ENCODE measurements around the gene KIRREL3. TPM values are rescaled to one million over a fixed set of nuclear protein-coding genes. Genes with fewer than 3 reads are reported as not detected.

Gene KIRREL3
- total and polyA plus RNA-seq, 2 of the 8 experiments (the other 6 are each of a cell fraction or from before 2014, with no cell fraction given), result 0.29 to 0.32 TPM

DNA sequence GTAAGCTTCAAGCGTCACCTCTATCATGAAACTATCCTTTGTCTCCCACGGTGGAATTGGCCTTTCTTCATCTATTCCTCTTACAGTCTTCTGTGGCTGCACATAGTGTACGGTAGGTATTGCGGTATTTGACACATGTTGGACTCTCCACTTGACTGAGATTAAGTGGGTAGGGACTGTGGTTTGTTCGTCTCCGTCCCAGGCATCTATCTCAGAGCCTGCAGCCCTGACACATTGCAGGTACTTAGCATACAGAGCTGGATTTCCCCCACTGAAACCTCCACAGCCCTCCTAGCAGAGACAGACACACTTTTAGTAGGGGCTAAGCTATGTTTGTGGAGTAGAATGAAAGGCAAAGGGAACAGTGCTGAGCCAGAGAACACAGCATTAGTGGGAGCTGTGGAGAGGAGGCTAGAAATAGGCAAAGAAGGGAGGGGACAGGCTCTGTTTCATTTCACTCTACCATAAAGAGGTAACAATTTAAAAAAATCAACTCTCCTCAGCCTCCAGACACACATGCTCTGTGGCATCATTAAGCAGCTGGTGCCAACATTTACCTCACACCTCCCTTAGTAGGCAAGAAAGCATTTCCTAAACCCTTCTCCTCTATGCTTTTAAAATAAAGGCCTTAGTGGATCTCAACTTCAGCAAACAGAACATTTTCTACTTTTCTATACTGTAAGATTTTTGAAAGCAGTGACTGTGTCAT, 277.5 kb downstream of the KIRREL3 start:
- Histone ChIP-seq H3K27ac (ENCODE audit: low read depth, low read length) (no peak overlapping the region), H3K4ac (replicated peaks; ENCODE audit: insufficient read length, low read depth, low read length) (no peak overlapping the region), H3K4me1 (replicated peaks in 1 of 4; ENCODE audit: control insufficient read depth in 3 of 4, insufficient read depth in 4 of 4, low read length in 3 of 4) (no peaks in the 10 kb centered on the region), H3K56ac (replicated peaks; ENCODE audit: insufficient read length, low read depth, low read length) (no peak overlapping the region), H3K27me3 (replicated peaks in 1 of 4; ENCODE audit: control insufficient read depth in 3 of 4, extremely low read depth in 1 of 4, insufficient read depth in 3 of 4, low read length in 3 of 4) (no peaks in the 10 kb centered on the region), H2BK20ac (ENCODE audit: low read length) (no peak overlapping the region), H3K18ac (ENCODE audit: extremely low read depth, low read length) (no peak overlapping the region), H2BK5ac (ENCODE audit: low read depth, low read length) (no peak overlapping the region), H3K79me2 (ENCODE audit: control insufficient read depth in 1 of 2, insufficient read depth in 2 of 2, low read length in 2 of 2) (no peaks in the 10 kb centered on the region), H3K79me1 (ENCODE audit: low read depth, low read length) (no peaks in the 10 kb centered on the region), H3K9me3 (ENCODE audit: insufficient read depth in 2 of 2, low read depth in 1 of 2, low read length in 1 of 2) (no peaks in the 10 kb centered on the region), H2BK120ac (replicated peaks; ENCODE audit: low read depth, low read length) (no peak overlapping the region), H4K5ac (ENCODE audit: insufficient read length, low read depth, low read length) (no peak overlapping the region), H2BK15ac (ENCODE audit: low read length) (no peak overlapping the region), H4K91ac (replicated peaks; ENCODE audit: insufficient read length, low read length) (no peak overlapping the region), H3K36me3 (ENCODE audit: control insufficient read depth in 2 of 4, insufficient read depth in 4 of 4, low read length in 3 of 4) (no peaks in the 10 kb centered on the region), H3K4me2 (ENCODE audit: insufficient read depth in 1 of 2, low read depth in 2 of 2, low read length in 2 of 2) (no peak overlapping the region), H3K23ac (ENCODE audit: insufficient read length) (no peak overlapping the region), H3K9ac (replicated peaks in 1 of 4; ENCODE audit: extremely low read depth in 1 of 4, low read depth in 3 of 4, low read length in 3 of 4) (no peak overlapping the region), H4K20me1 (replicated peaks in 1 of 2; ENCODE audit: control insufficient read depth in 1 of 2, insufficient read depth in 2 of 2, low read length in 2 of 2) (no peaks in the 10 kb centered on the region), H2BK12ac (ENCODE audit: low read depth, low read length) (no peak overlapping the region), H2AFZ (ENCODE audit: low read length) (no peak overlapping the region), H3K23me2 (ENCODE audit: low read depth, low read length) (no peaks in the 10 kb centered on the region), H3K14ac (ENCODE audit: insufficient read length) (no peak overlapping the region), H3K4me3 (ENCODE audit: extremely low read depth in 1 of 4, insufficient read depth in 2 of 4, low read depth in 3 of 4, low read length in 4 of 4) (no peak overlapping the region), H4K8ac (ENCODE audit: extremely low read depth, insufficient read depth, low read length) (no peak overlapping the region), H2AK5ac (ENCODE audit: low read depth, low read length) (no peak overlapping the region)
- CTCF ChIA-PET (ENCODE audit: partially characterized antibody), result interaction anchor here (1.4 to 2.3 kb wide), 4 partner anchors 14 to 282 kb away, joined by 3 to 7 read pairs (median 4); no protein-coding TSS in a partner anchor
- no peak for DNase-seq (ENCODE audit: low read depth in 1 of 2, low spot score in 2 of 2)
- FAIRE-seq, result no peak
- POLR2A ChIA-PET (ENCODE audit: partially characterized antibody), result no interaction called here
- WGBS, 2 experiments (ENCODE audit: extremely low coverage in 1 of 2, insufficient coverage in 1 of 2, insufficient read length in 1 of 2, insufficient replicate concordance in 2 of 2, low coverage in 1 of 2, low lambda C conversion rate in 2 of 2, missing lambda C conversion rate in 1 of 2), result 80% methylated on average over 6 of the region's 6 CpGs; no CpG with 5 or more reads in 1 of the 2 experiments
- TF ChIP-seq CHD1 (IDR thresholded peaks at IDR 0.05; ENCODE audit: low read depth, low read length), result no peak
- no peak for TF ChIP-seq NRF1 (IDR thresholded peaks at IDR 0.05; ENCODE audit: low read depth, low read length)
- no peak for TF ChIP-seq HDAC2 (IDR thresholded peaks at IDR 0.05; ENCODE audit: borderline replicate concordance in 1 of 2, low read depth in 2 of 2, low read length in 2 of 2)
- TF ChIP-seq, protein P1, sequence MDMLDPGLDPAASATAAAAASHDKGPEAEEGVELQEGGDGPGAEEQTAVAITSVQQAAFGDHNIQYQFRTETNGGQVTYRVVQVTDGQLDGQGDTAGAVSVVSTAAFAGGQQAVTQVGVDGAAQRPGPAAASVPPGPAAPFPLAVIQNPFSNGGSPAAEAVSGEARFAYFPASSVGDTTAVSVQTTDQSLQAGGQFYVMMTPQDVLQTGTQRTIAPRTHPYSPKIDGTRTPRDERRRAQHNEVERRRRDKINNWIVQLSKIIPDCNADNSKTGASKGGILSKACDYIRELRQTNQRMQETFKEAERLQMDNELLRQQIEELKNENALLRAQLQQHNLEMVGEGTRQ (IDR thresholded peaks at IDR 0.05; ENCODE audit: low read length), result no peak
- TF ChIP-seq SIN3A (conservative IDR thresholded peaks at IDR 0.05 in 1 of 2, IDR thresholded peaks at IDR 0.05 in 1 of 2; ENCODE audit: low read depth in 1 of 2, low read length in 2 of 2), result no peak
- TF ChIP-seq SIRT6 (IDR thresholded peaks at IDR 0.05; ENCODE audit: low read length), result no peak
- TF ChIP-seq TBP (IDR thresholded peaks at IDR 0.05; ENCODE audit: low read depth, low read length), result no peak
- TF ChIP-seq TAF7 (optimal IDR thresholded peaks at IDR 0.05; ENCODE audit: borderline replicate concordance, low read depth, low read length), result no peak
- TF ChIP-seq CBX8 (IDR thresholded peaks at IDR 0.05; ENCODE audit: borderline replicate concordance, low read depth, low read length), result no peak
- TF ChIP-seq POLR2A (IDR thresholded peaks at IDR 0.05; ENCODE audit: control extremely low read depth in 1 of 2, low read depth in 2 of 2, low read length in 2 of 2), result no peak
- no peak for TF ChIP-seq BRCA1 (IDR thresholded peaks at IDR 0.05; ENCODE audit: low read depth, low read length)
- no peak for TF ChIP-seq GTF2F1 (IDR thresholded peaks at IDR 0.05; ENCODE audit: borderline replicate concordance, low read depth, low read length)

Data from H1 (cell line).